ENCODE data around the gene NR3C1.

GRCh38 chr5:143322176-143322575 lies 81.3 kb downstream of the NR3C1 start:
- TF ChIP-seq CHD2 (IDR thresholded peaks at IDR 0.05; ENCODE audit: low read depth, low read length) = no peak
- TF ChIP-seq TAF1 (CRISPR knock-in tag; IDR thresholded peaks at IDR 0.05) = no peak
- no peak for TF ChIP-seq CEBPB (IDR thresholded peaks at IDR 0.05; ENCODE audit: borderline replicate concordance, low read depth, low read length)
- no peak for TF ChIP-seq MEIS1 (CRISPR knock-in tag; IDR thresholded peaks at IDR 0.05; ENCODE audit: borderline replicate concordance)
- no peak for TF ChIP-seq REST (IDR thresholded peaks at IDR 0.05; ENCODE audit: borderline replicate concordance in 1 of 2, low read depth in 1 of 2, low read length in 2 of 2)
- no peak for TF ChIP-seq THAP9 (CRISPR knock-in tag; IDR thresholded peaks at IDR 0.05; ENCODE audit: borderline replicate concordance)
- no peak for TF ChIP-seq BRCA1 (CRISPR knock-in tag; IDR thresholded peaks at IDR 0.05)
- no peak for TF ChIP-seq EP300 (IDR thresholded peaks at IDR 0.05; ENCODE audit: low read depth in 2 of 2, low read length in 2 of 2)
- no peak for TF ChIP-seq EP300 (CRISPR knock-in tag; IDR thresholded peaks at IDR 0.05; ENCODE audit: borderline replicate concordance)
- no peak for TF ChIP-seq ZBTB4 (CRISPR knock-in tag; IDR thresholded peaks at IDR 0.05; ENCODE audit: borderline replicate concordance)
- no peak for TF ChIP-seq ZFP82 (CRISPR knock-in tag; IDR thresholded peaks at IDR 0.05; ENCODE audit: borderline replicate concordance)
- TF ChIP-seq TCF7L2 (IDR thresholded peaks at IDR 0.05; ENCODE audit: low read depth, low read length) = no peak
- TF ChIP-seq SALL1 (CRISPR knock-in tag; IDR thresholded peaks at IDR 0.05) = no peak
- no peak for TF ChIP-seq JUND (CRISPR knock-in tag; IDR thresholded peaks at IDR 0.05)

Measured in HepG2 (cell line).